HG02759 (cell line): ENCODE results near the gene GNA14.

Experiments
- ATAC-seq: cut with Tn5 transposase; IDR thresholded peaks from one replicate; pipeline ENCODE4 v1.9.1; 2021; ENCODE audit warnings: mild to moderate bottlenecking, moderate library complexity; ENCODE audit not compliant: unreplicated experiment

Gene GNA14

DNA sequence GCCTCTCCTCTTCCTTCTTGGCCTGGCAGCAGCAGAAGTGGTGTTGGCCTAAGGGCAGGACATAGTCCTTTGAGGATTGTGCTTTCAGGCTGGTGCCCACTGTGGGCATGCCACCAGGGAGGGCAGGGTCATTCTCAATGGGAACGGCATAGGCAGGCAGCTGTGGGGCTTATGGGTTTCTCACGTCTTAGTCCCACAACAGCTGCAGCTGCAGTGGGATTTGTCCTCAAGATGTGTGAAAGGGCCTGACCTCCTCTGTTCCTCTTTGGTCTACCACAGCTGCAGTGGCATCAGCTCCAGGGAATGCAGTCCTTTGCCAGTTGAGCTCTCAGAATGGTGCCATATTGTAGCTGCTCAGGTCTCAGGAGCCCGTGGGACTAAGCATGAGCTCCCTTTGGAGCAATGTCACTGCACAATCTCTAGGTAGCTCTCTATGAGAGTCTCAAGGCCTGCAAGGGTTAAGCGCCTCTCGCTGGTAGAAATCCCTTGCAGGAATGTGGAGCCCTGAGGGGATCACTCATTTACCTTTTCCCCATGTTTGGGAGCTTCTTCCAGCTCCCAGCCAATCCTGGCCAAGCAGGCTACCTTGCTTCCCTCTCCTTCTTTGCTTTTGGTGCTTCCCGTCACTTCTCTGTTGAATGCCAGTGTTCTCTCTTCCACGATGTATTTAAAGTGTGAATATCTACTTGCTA, 104.8 kb downstream of the GNA14 start:
- ATAC-seq, result no peak

GRCh38 chr9:77541600-77541999, 106.5 kb downstream of the GNA14 start:
- ATAC-seq, result no peak

- no peak for ATAC-seq
Measured at GRCh38 chr9:77541055-77541454, 107.1 kb downstream of the GNA14 start.

- ATAC-seq, result no peak
Measured at GRCh38 chr9:77534376-77535057, 113.6 kb downstream of the GNA14 start.

DNA sequence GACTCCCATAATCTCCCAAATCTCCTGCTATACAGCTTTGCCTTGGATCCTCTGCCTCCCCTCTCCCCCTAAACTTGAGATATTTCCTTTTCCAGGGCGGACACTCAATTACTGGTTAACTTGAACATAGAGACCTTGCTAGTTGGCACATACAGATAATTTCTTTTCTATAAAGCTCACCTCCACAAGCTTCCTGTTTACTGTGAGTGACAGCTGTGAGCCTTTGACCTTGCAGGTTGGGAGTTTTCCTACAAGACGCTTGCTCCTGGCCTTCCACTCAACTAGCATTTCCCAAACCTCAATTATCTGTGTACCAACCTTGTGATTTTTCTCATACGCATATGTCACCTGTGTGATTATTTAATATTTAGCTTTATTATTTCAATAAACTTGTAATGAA, 114.5 kb downstream of the GNA14 start:
- ATAC-seq, result no peak

GRCh38 chr9:77532607-77533006, 115.5 kb downstream of the GNA14 start:
- no peak for ATAC-seq

- ATAC-seq, result no peak
Measured at GRCh38 chr9:77531400-77531799, 116.7 kb downstream of the GNA14 start.

GRCh38 chr9:77523891-77524290, 124.2 kb downstream of the GNA14 start:
- ATAC-seq, result no peak

- ATAC-seq, result no peak
Measured at GRCh38 chr9:77521091-77521490, 127.0 kb downstream of the GNA14 start.

GRCh38 chr9:77518688-77519087, 129.4 kb downstream of the GNA14 start:
- ATAC-seq, result no peak

- ATAC-seq, result no peak
Measured at GRCh38 chr9:77516781-77517180, 131.3 kb downstream of the GNA14 start.

DNA sequence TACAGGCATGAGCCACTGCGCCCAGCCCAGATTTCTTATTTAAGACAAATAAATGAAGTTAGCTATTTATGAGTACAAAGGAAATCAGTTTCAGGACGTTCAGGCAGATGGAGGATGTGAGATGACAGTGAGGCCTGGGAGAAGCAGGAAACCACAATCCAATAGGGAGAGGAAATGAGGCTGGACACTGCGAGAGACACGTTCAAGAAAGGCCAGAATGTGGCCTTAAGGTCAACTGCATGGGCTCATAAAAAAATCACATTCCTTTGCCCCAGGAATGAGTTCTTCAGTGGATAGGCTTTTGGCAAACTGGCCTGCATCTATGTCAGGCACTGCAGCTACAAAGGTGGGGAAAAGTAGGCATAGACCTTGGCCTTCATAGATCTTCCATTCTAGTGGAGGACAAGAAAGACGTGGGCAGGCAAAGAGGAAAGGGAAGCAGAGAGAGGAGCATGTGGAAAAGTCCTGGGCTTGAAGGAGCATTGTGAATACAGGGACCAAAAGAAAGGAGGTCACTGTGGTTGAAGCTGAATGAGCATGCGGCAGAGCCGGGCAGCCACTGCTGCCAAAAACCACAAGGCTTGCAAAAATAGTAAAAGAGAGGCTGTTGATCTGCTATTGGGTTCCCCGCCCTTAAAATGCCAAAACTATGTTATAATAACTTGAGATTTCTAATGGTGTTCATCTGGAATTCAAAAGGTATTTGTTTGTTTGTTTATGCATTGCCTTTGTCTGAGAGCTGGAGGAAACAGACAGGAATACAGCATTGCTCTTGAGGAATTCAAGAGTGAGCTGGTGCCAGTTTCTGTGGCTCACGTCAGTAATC, 133.0 kb downstream of the GNA14 start:
- no peak for ATAC-seq

- no peak for ATAC-seq
Measured at GRCh38 chr9:77513457-77513856, 134.7 kb downstream of the GNA14 start.

DNA sequence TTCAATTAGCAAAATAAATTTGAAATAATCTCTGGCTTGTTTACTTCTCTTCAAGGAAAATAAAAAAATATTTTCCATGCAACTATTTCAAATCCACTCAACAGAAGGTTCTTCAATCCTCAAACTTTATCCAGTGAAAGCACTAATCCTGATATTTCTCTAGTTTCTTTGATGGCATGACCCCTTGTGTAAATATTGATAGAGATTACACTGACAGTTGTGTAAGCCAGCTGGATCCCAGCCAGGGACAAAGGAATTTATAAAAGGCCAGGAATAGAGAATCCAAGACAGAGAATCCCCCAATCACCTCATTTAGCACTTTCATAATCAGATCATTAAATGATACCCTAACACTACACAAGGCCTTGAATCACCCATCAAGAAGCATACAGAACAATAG, 135.2 kb downstream of the GNA14 start:
- no peak for ATAC-seq

DNA sequence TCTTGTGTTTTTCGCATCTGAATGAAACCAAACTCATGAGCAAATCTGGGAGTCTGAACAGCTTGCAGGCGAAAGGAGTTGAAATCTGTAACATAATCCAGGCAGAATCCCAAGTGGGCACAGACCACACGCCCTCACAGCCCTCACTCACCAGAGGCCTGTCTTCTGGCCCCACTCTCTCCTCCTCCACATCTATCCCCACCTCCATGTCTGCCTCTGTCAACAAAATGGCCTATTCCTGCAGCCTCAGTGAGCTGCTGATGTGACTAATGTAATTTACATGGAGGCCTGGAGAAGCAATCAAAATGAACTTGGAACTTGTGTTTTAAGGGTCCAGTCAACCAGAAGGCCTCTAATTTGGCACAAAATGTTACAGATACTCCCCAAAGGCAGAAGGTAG, 136.6 kb downstream of the GNA14 start:
- ATAC-seq, result no peak

DNA sequence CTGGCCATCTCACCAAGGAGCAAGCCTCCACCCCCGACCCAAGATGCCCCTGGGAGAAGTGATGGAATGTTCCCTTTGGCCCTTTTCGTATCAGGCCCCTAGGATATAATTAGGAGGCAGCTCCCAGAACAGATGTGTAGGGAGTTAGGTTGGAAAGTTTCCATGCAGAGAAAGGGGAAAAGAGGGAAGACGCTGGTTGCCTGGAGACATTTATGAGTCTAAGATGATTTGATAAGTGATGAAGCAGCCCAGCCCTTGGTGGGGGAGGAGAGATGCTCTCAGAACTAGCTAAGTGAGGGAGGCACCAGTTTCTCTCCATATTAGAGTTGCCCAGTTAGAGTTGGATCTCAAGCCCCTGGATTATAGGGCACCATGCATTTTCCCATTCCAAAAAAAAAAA, 137.5 kb downstream of the GNA14 start:
- ATAC-seq, result no peak

- ATAC-seq, result no peak
Measured at GRCh38 chr9:77508396-77508795, 139.7 kb downstream of the GNA14 start.

DNA sequence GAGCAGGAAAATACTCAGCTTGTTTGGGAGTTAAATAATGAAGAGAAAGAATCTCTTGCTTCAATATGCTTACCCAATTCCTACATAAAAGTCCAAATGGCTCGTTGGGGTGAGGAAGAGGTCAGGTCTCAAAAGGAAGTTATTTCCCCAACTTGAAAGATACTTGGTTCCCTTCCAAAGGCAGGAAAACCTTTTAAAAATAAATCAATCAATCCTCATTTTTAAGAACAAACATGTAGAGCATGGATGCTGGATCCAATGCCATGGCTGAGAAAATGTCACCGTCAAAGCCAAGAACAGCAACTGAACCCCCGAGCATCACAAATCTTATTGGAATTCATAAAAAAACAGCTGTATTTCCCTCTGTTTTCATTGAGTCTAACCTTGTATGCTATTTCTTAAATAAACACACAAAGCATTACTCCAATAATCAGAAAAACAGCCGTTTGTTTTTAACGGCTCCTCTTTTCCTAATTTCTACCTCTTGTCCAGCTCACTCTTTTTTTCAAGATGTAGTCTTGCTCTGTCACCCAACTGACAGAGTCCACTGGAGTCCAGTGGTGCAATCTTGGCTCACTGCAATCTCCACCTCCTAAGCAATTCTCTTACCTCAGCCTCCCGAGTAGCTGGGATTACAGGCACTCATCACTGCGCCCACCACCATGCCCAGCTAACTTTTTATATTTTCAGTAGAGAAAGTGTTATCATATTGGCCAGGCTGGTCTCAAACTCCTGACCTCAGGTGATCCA, 140.7 kb downstream of the GNA14 start:
- ATAC-seq, result no peak

GRCh38 chr9:77505232-77505631, 142.9 kb downstream of the GNA14 start:
- ATAC-seq, result no peak

DNA sequence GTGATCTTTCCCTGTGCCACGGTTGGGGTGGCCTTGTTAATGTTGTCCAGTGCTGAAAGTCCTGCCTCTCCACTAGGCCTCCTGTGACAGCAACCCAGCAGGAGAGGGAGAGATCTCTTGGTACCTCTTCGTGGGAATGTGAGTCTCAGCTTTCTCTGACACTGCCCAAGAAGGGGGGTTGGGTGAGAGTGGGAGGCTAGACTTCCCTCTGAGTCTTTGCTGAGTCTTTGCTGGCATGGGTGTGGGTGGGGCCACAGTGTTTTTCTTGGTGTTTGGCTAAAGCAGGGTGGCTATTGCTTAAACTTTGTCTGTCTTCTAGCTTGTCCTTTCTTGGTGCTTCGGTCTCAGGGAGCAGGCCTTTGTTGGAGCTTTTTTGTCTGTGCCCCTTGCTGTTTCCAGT, 145.6 kb downstream of the GNA14 start:
- no peak for ATAC-seq

GRCh38 chr9:77498891-77499290, 149.2 kb downstream of the GNA14 start:
- ATAC-seq, result no peak
